ENCODE measurements around the gene NGFR.
"Not testable (repeated sequence)": the region's sequence is repeated elsewhere in the genome, so short reads cannot be mapped to it uniquely, and the experiment has no call there.

DNA sequence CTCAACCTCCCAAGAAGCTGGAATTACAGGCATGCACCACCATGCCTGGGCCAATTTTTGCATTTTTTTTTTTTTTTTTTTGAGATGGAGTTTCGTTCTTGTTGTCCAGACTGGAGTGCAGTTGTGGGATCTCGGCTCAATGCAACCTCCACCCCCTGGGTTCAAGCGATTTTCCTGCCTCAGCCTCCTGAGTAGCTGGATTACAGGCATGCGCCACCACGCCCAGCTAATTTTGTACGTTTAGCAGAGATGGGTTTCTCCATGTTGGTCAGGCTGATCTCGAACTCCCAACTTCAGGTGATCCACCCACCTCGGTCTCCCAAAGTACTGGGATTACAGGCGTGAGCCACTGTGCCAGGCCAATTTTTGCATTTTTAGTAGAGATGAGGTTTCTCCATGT, 55.7 kb downstream of the NGFR start:
- TF ChIP-seq SP1 (CRISPR knock-in tag; conservative IDR thresholded peaks at IDR 0.05): not testable (repeated sequence)
- TF ChIP-seq, protein P1, sequence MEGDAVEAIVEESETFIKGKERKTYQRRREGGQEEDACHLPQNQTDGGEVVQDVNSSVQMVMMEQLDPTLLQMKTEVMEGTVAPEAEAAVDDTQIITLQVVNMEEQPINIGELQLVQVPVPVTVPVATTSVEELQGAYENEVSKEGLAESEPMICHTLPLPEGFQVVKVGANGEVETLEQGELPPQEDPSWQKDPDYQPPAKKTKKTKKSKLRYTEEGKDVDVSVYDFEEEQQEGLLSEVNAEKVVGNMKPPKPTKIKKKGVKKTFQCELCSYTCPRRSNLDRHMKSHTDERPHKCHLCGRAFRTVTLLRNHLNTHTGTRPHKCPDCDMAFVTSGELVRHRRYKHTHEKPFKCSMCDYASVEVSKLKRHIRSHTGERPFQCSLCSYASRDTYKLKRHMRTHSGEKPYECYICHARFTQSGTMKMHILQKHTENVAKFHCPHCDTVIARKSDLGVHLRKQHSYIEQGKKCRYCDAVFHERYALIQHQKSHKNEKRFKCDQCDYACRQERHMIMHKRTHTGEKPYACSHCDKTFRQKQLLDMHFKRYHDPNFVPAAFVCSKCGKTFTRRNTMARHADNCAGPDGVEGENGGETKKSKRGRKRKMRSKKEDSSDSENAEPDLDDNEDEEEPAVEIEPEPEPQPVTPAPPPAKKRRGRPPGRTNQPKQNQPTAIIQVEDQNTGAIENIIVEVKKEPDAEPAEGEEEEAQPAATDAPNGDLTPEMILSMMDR (IDR thresholded peaks at IDR 0.05): not testable (repeated sequence)

Data from WTC11 (cell line).